ENCODE measurements around the gene NPTXR. TPM values are rescaled to one million over a fixed set of nuclear protein-coding genes. Genes with fewer than 3 reads are reported as not detected.

The NPTXR gene
- total RNA-seq, 4 donors from 2014 or later = 2.0 to 5.3 (median 3.6) TPM

DNA sequence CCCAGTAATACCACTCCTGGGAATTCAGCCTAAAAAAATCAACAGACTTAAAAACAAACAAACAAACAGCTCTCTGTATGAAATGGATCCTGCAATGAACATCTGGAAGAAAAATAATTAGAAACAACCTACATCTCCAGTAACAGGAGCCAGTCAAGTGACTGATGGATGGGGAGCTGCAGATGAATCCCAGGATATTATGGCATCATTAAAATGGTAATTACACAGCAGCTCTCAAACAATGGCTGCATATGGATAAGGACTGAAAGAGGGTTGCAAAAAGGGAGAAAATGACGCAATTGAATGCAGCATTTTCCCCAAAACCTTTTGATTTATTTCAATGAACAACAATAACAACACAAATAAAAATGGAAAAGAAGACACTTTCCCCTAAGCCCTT is 4.1 kb downstream of the NPTXR start:
- TF ChIP-seq, protein P1, sequence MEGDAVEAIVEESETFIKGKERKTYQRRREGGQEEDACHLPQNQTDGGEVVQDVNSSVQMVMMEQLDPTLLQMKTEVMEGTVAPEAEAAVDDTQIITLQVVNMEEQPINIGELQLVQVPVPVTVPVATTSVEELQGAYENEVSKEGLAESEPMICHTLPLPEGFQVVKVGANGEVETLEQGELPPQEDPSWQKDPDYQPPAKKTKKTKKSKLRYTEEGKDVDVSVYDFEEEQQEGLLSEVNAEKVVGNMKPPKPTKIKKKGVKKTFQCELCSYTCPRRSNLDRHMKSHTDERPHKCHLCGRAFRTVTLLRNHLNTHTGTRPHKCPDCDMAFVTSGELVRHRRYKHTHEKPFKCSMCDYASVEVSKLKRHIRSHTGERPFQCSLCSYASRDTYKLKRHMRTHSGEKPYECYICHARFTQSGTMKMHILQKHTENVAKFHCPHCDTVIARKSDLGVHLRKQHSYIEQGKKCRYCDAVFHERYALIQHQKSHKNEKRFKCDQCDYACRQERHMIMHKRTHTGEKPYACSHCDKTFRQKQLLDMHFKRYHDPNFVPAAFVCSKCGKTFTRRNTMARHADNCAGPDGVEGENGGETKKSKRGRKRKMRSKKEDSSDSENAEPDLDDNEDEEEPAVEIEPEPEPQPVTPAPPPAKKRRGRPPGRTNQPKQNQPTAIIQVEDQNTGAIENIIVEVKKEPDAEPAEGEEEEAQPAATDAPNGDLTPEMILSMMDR (IDR thresholded peaks at IDR 0.05; ENCODE audit: low read depth) = no peak

- TF ChIP-seq, protein P1 (IDR thresholded peaks at IDR 0.05; ENCODE audit: low read depth) = no peak
Measured at GRCh38 chr22:38837414-38837928, 6.4 kb downstream of the NPTXR start.

DNA sequence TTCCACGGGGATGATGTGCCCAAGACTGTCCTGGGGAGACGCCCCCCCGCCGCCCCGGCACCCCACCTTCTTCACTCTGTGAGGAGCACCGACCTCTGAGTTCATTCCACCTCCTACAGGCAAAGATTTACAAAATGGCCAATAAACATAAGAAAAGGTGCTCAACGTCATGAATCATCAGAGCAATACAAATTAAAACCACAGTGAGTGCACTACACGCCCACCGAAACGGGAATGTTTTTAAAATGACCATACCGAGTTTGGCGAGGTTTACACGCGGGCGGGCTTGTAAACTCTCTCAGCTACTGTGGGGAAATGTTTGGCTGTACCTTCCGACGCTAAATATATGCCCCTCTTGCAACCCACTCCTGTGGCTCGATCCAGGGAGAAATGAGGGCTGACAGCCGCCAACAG is 7.9 kb downstream of the NPTXR start:
- TF ChIP-seq, protein P1 (IDR thresholded peaks at IDR 0.05; ENCODE audit: low read depth) = no peak

DNA sequence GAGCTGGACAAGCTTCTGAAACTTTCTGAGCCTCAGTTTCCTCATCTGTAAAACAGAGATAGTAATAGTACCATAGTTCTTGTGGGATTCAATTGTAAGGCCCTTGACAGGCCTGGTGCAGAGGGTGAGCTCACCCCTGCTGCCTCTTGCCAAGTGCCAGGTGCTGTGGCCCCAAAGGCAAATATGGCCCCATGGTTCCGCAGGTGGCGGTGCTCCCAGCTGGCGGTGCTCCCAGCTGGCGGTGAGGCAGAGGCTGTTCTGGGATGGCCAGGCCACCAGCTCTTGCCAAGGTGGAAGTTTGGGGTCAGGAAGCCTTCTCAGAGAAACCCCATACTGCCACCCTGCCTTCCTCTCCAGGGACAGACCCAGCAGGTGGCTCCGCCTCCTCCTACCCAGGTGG is 8.8 kb downstream of the NPTXR start:
- TF ChIP-seq, protein P1 (IDR thresholded peaks at IDR 0.05; ENCODE audit: low read depth) = no peak

- TF ChIP-seq, protein P1 (IDR thresholded peaks at IDR 0.05; ENCODE audit: low read depth) = no peak
Measured at GRCh38 chr22:38834215-38834953, 9.4 kb downstream of the NPTXR start.

DNA sequence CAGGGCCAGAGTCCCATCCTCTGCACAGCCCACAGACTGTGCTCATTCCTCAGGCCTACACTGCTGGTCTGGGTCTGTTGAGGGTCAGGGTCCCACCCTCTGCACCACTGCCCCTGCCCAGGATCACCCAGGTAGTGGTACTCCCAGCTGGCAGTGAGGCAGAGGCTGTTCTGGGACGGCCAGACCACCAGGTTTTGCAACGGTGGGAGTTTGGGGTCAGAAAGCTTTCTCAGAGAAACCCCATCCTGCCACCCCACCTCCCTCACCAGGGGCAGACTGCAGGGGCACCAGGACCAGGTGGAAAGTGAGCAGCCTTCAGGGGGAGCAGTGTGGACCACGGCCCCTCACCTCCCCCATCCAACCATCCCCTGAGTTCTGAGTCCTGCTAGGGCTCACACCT is 10.8 kb downstream of the NPTXR start:
- TF ChIP-seq, protein P1 (IDR thresholded peaks at IDR 0.05; ENCODE audit: low read depth) = no peak

DNA sequence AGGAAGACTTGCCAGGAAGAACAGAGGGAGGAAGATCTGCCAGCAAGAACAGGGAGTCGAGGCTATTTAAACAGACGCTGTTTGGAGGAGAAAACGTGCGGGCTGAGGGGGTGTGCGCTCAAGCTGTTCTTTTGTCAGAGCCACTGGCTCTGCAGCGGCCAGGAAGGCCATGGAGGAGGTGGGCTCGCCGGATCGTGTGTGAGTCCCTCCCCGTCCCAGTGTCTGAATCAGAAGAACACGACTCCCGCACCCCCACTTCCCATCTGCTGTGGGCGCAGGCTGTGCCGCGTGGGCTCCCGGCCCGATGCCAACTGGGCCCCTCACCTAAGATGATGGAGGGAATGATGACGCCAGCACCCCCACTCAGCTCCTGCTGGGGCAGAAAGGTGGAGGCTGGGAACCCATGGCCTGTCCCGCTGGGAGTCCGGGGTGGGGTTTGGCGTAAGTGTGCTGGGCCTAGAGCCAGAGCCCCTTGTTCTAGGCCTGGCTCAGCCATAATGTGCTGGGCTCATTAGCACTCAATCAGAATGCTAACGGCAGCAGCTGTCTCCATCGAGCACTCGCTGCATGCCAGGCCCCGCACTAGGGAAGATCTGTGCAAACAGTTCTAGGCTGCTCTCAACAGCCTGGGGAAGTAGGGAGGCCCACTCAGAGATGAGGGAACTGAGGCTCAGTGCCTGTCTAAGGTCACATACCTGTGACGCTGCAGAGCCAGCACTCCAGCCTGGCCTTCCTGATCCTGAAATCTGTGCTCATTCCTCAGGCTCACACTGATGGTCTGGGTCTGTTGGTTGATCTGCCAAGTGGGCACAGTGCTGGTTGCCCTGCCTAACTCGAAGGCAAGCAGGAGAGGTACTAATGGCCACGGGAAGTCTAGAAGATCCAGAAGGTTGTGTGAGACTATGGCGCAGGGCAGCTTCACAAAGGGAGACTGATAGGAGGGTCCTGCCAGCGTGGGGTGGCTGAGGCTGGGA is 11.5 kb downstream of the NPTXR start:
- TF ChIP-seq, protein P1 (IDR thresholded peaks at IDR 0.05; ENCODE audit: low read depth) = no peak

Measured in subcutaneous adipose tissue (tissue), 4 donors.